ENCODE data around the gene TARDBP. TPM values are rescaled to one million over a fixed set of nuclear protein-coding genes. Genes with fewer than 3 reads are reported as not detected.
"Not testable (repeated sequence)": the region's sequence is repeated elsewhere in the genome, so short reads cannot be mapped to it uniquely, and the experiment has no call there.

TARDBP gene
- total RNA-seq, 3 donors from 2014 or later (not counting 1 experiment from before 2014, with no cell fraction given) = 148 to 171 (median 161) TPM

DNA sequence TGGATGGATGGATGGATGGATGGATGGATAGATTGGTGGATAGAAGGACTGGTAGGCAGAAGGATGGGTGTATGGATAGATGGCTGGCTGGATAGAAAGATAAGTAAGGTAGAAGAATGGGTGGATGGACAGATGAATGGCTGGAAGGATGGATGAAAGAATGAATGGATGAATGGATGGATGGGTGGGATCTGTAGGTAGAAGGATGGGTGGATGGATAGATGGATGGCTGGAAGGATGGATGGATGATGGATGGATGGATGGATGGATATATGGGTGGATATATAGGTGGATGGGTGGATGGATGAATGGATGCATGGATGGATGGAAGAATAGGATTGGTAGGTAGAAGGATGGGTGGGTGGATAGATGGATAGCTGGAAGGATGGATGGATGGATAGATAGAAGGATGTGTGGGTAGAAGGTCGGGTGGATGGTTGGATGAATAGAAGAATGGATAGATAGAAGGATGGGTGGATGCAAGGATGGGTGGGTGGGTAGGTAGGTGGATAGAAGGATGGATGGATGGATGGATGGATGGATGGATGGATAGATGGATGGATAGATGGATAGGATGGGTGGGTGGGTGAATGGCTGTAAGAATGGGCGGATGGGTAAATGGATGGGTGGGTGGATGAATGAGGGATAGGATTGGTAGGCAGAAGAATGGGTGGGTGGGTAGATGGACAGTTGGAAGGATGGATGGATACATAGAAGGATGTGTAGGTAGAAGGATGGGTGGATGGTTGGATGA lies 27.1 kb downstream of the TARDBP start:
- TF ChIP-seq CTCF (IDR thresholded peaks at IDR 0.05) = no peak
- intact Hi-C loops (cut with micrococcal nuclease) = loop anchor here (10.0 kb wide), 1 partner anchor 685 kb away; no protein-coding TSS in a partner anchor
- Histone ChIP-seq H3K27me3 (ENCODE audit: control insufficient read depth, insufficient read depth, low read length) (no peaks in the 10 kb centered on the region), H3K27ac (ENCODE audit: low read length) (no peak overlapping the region), H3K36me3 (ENCODE audit: control insufficient read depth, insufficient read depth, low read length) (no peaks in the 10 kb centered on the region), H3K9me3 (ENCODE audit: control insufficient read depth, insufficient read depth, low read length) (no peaks in the 10 kb centered on the region), H3K4me3 (ENCODE audit: low read length) (no peak overlapping the region), H3K4me1 (ENCODE audit: control insufficient read depth, insufficient read depth, low read length) (peaks cover 5% of the 10 kb centered on the region)
- Mint-ChIP-seq H3K27me3 (ENCODE audit: low read depth in 2 of 2) (no peaks in the 10 kb centered on the region), H3K9me3 (no peaks in the 10 kb centered on the region), H3K4me3 (no peak overlapping the region), H3K36me3 (no peaks in the 10 kb centered on the region), H3K27ac (no peak overlapping the region), H3K4me1 (no peaks in the 10 kb centered on the region)
- WGBS (ENCODE audit: insufficient coverage) = 76% methylated on average over 2 of the region's 2 CpGs
- no peak for DNase-seq
- ATAC-seq = no peak

DNA sequence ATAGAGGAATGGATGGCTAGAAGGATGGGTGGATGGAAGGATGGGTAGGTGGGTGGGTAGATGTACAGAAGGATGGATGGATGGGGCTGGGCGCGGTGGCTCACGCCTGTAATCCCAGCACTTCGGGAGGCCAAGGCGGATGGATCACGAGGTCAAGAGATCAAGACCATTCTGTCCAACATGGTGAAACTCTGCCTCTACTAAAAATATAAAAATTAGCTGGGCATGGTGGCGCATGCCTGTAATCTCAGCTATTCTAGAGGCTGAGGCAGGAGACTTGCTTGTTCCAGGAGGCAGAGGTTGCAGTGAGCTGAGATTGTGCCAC lies 27.6 kb downstream of the TARDBP start:
- H3K27me3 ChIP-seq (ENCODE audit: control insufficient read depth, insufficient read depth, low read length); H3K4me1 Mint-ChIP-seq; H3K27ac Mint-ChIP-seq; H3K36me3 Mint-ChIP-seq; H3K36me3 ChIP-seq (ENCODE audit: control insufficient read depth, insufficient read depth, low read length); H3K4me3 ChIP-seq (ENCODE audit: low read length); H3K9me3 ChIP-seq (ENCODE audit: control insufficient read depth, insufficient read depth, low read length); intact Hi-C loops (cut with micrococcal nuclease); H3K4me1 ChIP-seq (ENCODE audit: control insufficient read depth, insufficient read depth, low read length); DNase-seq; H3K27me3 Mint-ChIP-seq (ENCODE audit: low read depth in 2 of 2); H3K4me3 Mint-ChIP-seq; H3K27ac ChIP-seq (ENCODE audit: low read length); ATAC-seq; H3K9me3 Mint-ChIP-seq: not testable (repeated sequence)
- WGBS (ENCODE audit: insufficient coverage) = 91% methylated on average over 7 of the region's 7 CpGs

DNA sequence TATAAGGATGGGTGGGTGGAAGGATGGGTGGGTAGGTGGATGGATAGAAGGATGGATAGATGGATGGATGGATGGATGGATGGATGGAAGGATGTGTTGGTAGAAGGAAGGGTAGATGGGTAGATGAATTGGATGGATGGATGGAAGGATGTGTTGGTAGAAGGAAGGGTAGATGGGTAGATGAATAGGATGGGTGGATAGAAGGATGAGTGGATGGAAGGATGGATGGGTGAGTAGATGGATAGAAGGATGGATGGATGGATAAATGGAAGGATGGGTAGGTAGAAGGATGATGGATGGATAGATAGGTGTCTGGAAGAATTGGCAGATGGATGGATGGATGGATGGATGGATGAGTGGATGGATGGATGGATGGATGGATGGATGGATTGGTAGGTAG lies 28.6 kb downstream of the TARDBP start:
- H3K27ac Mint-ChIP-seq = no peak overlapping the region
- intact Hi-C loops (cut with micrococcal nuclease) = no loop called here
- Histone ChIP-seq H3K36me3 (ENCODE audit: control insufficient read depth, insufficient read depth, low read length) (no peaks in the 10 kb centered on the region), H3K4me3 (ENCODE audit: low read length) (no peak overlapping the region), H3K27ac (ENCODE audit: low read length) (no peak overlapping the region), H3K4me1 (ENCODE audit: control insufficient read depth, insufficient read depth, low read length) (peaks cover 5% of the 10 kb centered on the region), H3K9me3 (ENCODE audit: control insufficient read depth, insufficient read depth, low read length) (no peaks in the 10 kb centered on the region), H3K27me3 (ENCODE audit: control insufficient read depth, insufficient read depth, low read length) (no peaks in the 10 kb centered on the region)
- no peaks in the 10 kb centered on the region for H3K27me3 Mint-ChIP-seq (ENCODE audit: low read depth in 2 of 2)
- TF ChIP-seq CTCF (IDR thresholded peaks at IDR 0.05) = no peak
- ATAC-seq (no peak), DNase-seq (no peak)
- no peaks in the 10 kb centered on the region for H3K9me3 Mint-ChIP-seq
- no peaks in the 10 kb centered on the region for H3K36me3 Mint-ChIP-seq
- no peaks in the 10 kb centered on the region for H3K4me1 Mint-ChIP-seq
- H3K4me3 Mint-ChIP-seq = no peak overlapping the region

DNA sequence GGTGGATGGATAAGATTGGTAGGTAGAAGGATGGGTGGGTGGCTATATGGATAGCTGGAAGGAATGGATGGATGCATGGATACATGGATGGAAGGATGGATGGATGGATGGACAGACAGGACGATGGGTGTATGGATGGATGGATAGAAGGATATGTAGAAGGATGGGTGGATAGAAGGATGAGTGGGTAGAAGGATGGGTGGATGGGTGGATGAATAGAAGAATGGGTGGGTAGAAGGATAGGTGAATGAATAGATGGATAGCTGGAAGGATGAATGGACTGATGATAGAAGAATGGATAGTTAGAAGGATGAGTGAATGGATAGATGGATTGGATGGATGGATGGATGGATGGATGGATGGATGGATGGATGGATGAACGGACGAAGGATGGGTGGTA lies 29.6 kb downstream of the TARDBP start:
- DNase-seq = no peak
- Mint-ChIP-seq H3K36me3 (no peaks in the 10 kb centered on the region), H3K27ac (no peak overlapping the region), H3K4me1 (no peaks in the 10 kb centered on the region), H3K4me3 (no peak overlapping the region), H3K27me3 (ENCODE audit: low read depth in 2 of 2) (no peaks in the 10 kb centered on the region), H3K9me3 (no peaks in the 10 kb centered on the region)
- Histone ChIP-seq H3K4me1 (ENCODE audit: control insufficient read depth, insufficient read depth, low read length) (peaks cover 5% of the 10 kb centered on the region), H3K4me3 (ENCODE audit: low read length) (no peak overlapping the region), H3K27me3 (ENCODE audit: control insufficient read depth, insufficient read depth, low read length) (no peaks in the 10 kb centered on the region), H3K9me3 (ENCODE audit: control insufficient read depth, insufficient read depth, low read length) (no peaks in the 10 kb centered on the region), H3K27ac (ENCODE audit: low read length) (no peak overlapping the region), H3K36me3 (ENCODE audit: control insufficient read depth, insufficient read depth, low read length) (no peaks in the 10 kb centered on the region)
- WGBS (ENCODE audit: insufficient coverage) = 81% methylated on average over 3 of the region's 3 CpGs
- no peak for ATAC-seq
- TF ChIP-seq CTCF (IDR thresholded peaks at IDR 0.05) = no peak
- intact Hi-C loops (cut with micrococcal nuclease) = no loop called here
